Inferior parietal cortex (tissue), 1 donor: ENCODE data around the gene OR2AK2.
A peak's percentile ranks its signal among the peaks of the same experiment; 100 is the strongest.

Source experiments
- DNase-seq: peaks from one replicate; pipeline ENCODE4 v3.0.0-alpha.2; 2016; ENCODE audit errors: extremely low spot score

OR2AK2 gene, protein sequence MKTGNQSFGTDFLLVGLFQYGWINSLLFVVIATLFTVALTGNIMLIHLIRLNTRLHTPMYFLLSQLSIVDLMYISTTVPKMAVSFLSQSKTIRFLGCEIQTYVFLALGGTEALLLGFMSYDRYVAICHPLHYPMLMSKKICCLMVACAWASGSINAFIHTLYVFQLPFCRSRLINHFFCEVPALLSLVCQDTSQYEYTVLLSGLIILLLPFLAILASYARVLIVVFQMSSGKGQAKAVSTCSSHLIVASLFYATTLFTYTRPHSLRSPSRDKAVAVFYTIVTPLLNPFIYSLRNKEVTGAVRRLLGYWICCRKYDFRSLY

DNA sequence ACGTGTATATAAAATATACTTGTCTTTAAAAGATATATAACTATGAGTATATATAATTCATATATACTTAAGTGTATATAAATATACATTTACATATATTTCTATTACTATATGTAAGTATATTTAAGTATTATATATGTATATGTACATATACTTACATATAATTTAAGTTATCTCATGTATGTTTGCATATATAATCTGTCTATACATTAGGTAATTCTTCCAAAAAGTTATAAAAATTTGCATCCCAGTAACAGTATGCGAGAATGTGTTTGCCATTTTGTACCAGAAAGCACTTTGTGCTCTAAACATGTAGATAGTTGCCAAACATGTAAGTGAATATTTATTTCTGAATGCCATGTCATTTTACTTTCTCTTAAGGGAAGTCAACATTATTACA lies at the start of gene OR2AK2:
OR2AK2 (plus strand) TSS at position 301 of the 400 bp plus-strand sequence. CDS start 144 bp downstream, outside the sequence.
- no peak for DNase-seq

DNA sequence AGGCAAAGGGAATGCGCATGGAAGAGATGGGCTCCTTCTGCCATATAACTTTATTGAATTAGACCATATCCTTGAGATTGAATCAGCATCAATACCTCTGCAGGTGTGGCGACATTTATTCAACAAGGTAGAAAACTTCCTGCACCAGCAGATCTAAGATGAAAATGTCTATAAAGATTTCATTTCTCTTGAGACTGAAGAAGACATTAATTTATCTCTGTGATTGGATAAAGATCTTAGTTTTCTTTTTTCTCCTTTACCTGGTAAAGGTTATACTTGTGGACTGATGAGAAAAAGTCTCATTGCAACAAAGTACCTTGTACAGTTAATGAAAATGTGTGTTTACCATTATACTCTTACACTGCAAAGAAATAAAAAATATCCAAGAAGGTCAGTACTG lies 45.1 kb upstream of the OR2AK2 start, which contains the start of gene OR2T8:
OR2T8 (plus strand) TSS at position 301 of the 400 bp plus-strand sequence. CDS start 766 bp downstream, outside the sequence.
- DNase-seq, result no peak

DNA sequence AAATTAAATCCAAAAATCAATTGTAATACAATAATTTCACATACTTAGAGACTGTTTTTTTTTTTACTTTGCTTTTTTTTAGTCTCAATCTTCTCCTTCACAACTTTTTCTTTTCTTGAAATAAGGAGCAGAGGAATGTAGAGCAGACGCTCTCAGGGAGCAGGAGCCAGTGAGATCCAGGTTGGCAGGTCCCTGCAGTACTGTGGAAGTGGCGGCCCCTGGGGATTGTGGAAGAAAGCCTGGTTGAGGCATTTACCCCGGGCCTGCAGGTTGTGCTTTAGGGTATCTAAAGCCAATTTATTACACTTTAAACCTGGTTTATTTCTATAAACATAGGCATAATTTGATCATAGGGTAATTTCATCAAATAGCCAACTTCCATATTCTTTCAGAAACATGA lies 41.1 kb upstream of the OR2AK2 start:
- DNase-seq, result no peak

DNA sequence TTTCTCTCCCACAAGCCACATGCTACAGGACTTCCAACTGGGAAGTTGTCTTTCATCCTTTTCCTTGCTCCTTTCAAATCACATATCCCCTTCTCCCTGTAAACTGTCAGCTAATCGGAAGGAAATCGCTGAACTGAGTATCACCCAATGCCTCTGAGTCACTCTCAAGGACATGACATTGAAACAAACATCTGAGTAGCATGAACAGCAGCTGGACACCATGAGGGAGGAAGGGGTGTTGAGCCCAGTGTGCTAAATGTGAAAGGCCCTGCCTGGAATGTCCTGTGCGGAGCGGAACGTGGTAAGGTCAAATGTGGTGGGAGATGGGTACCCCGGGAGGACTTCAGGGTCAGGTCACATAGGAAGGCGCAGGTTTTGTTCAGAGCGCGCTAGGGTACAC lies 40.2 kb upstream of the OR2AK2 start, which contains the start of gene OR2AJ1:
OR2AJ1 (plus strand) TSS at position 22 of the 400 bp plus-strand sequence. CDS start 8,880 bp downstream, outside the sequence.
- DNase-seq, result no peak

DNA sequence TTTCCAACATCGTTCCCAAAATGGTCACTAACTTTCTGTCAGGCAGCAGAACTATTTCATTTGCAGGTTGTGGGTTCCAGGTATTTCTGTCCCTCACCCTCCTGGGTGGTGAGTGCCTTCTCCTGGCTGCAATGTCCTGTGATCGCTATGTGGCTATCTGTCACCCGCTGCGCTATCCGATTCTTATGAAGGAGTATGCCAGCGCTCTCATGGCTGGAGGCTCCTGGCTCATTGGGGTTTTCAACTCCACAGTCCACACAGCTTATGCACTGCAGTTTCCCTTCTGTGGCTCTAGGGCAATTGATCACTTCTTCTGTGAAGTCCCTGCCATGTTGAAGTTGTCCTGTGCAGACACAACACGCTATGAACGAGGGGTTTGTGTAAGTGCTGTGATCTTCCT lies 31.0 kb upstream of the OR2AK2 start:
- DNase-seq, result no peak

DNA sequence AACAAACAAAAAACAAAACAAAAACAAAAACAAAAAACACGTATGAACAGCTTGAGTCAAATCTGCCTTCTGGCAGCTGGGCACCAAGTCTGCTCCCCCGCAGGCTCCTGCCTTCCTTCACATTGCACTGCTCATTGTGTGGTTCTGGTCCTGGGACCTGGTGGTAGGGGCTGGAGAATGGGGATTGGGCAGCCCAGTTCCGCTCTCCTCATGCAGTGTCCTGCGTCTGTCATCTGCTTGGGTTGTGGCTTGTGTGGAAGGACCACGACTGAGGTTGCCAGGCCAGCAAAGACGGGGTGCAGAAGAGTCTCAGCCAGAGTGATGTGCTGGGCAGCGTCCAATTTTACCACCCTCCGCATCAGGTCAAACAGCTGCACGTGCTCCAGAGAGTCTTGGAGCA lies 29.3 kb upstream of the OR2AK2 start:
- DNase-seq, result no peak

DNA sequence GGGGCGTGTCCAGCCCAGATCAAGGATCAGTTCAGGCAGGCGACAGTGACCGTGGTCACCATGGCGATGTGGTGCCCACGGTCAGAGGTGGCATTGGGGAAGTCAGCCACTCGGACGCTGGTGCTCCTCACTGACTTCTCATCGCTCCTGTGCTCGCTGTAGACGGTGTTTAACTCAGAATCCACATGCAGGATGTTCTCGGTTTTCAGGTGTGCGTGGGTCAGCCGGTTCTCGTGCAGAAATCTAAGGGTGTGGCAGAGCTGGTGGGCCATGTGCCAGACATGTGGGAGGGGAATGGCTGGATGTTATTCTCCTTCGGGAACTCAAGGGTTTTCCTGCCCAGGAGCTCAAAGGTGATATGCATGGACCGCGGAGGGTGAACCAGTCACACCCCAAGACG lies 28.6 kb upstream of the OR2AK2 start:
- no peak for DNase-seq

DNA sequence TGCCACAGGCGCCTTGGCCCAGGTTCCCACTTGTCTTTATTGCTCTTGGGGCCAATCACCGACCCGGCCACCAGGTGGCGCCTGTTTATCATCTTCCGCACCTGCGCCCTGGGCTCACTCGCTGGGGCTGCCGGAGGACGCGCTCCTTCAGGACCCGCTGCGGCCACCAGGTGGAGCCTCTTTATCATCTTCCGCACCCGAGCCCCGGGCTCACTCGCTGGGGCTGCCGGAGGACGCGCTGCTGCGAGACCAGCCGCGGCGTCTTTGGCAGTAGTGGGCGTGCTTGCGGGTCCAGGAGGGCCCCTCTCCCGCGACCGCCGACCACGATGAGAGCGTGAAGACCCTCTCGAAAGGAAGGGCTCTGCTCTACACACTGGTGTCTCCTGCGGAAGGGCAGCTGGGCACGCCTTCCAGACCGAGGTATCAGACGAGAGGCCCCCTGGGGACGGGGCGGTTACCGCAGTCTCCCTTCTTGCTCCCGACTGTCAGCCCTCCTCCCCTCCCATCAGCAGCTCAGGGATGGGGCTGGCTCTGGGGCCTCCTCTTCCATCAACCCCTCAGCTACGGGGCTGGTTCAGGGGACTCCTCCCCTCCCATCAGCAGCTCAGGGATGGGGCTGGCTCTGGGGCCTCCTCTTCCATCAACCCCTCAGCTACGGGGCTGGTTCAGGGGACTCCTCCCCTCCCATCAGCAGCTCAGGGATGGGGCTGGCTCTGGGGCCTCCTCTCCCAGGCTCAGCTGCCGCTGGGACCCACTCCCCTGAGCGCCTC lies 27.9 kb upstream of the OR2AK2 start:
- DNase-seq, result peak; percentile 62

DNA sequence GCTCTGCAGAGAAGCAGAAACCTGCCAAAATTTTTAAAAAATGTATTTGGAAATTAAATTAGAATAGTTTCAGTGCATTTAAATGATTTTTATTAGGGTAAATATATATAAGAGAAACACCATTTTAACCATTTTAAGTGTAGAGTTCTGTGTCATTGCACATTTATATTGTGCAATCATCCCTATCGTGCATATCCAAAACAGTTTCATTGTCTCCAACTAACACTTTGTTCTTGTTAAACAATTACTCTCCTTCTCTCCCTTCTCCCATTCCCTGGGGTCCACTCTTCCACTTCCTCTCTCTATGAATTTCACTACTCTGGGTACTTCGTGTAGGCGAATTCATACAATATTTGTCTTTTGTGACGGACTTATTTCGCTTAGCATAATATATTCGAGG lies 22.4 kb upstream of the OR2AK2 start:
- no peak for DNase-seq

DNA sequence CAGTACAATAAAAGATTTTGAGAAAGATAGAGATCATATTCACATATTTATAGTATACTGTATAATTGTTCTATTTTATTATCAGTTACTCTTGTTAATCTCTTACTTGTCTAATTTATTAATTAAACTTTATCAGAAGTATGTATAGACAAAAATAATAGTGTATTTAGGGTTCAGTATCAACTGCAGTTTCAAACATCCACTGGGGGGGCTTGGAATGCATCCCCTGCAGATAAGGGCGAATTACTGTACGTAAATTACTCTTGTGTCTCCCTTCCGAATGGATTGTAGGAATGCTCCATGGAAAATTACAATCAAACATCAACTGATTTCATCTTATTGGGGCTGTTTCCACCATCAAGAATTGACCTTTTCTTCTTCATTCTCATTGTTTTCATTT lies 16.5 kb upstream of the OR2AK2 start, which contains the start of gene OR2L8:
OR2L8 (plus strand) TSS at position 301 of the 400 bp plus-strand sequence; CDS start at position 301, 0 bp downstream.
- no peak for DNase-seq

DNA sequence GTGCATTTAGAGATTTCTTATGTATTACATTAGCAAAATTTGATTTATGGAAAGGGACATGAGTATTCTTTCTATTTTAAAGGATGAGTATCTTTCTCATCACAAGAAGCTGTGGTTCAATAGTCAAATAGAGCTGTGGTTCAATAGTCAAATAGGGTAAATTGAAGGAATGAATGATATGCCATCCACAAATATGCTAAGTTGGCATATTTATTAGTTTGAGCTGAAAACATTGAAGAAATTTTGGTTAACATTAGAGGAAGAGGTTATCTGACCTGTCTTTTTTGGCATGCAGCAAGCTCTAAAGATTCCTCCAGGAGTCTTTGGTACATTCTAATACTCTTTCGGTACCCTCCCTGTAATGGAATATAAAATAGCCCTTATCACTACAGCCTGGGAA lies 11.6 kb upstream of the OR2AK2 start:
- no peak for DNase-seq

DNA sequence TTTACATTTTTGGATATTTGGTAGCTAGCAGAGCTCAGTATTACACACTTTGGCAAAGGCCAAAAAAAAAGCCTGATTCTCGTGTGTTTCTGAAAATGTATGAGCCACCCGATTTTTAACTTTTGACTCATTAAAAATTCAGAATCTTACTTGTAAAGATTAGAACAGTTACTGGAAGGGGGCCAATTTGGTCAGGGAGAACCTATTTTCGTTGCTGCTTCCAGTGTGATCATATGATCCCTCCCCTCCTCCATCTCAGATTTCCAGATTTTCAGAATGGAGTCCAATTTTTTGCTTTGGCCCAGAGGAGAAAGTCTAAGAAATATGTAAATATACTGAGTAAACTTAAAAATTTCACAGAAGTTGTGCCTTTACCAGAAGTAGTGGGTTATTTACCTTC lies 3.2 kb upstream of the OR2AK2 start:
- no peak for DNase-seq

DNA sequence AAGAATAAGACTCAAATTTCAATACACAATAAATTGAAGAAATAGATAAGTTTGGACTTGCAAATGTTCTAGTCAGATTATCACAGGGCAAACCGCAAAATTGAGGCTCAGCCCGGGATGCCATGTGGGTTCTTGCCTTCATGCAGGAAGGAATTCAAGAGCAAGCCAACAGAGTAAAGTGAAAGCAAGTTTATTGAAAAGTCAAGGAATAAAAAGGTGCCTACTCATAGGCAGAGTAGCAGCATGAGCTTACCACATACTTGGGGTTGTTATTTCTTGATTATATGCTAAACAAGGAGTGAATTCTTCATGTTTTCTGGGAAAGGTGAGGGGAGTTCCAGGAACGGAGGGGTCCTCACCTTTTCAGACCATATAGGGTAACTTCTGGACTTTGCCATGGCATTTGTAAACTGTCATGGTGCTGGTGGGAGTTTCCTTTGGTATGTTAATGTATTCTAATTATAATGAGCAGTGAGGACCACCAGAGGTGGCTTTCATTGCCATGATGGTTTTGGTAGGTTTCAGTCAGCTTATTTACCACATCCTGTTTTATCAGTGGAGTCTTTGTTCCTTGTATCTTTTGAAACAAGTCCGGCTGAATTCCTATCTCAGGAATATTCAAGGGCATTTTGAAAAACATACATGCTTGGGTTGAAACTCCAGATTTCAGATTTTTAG lies 2.0 kb upstream of the OR2AK2 start:
- no peak for DNase-seq

DNA sequence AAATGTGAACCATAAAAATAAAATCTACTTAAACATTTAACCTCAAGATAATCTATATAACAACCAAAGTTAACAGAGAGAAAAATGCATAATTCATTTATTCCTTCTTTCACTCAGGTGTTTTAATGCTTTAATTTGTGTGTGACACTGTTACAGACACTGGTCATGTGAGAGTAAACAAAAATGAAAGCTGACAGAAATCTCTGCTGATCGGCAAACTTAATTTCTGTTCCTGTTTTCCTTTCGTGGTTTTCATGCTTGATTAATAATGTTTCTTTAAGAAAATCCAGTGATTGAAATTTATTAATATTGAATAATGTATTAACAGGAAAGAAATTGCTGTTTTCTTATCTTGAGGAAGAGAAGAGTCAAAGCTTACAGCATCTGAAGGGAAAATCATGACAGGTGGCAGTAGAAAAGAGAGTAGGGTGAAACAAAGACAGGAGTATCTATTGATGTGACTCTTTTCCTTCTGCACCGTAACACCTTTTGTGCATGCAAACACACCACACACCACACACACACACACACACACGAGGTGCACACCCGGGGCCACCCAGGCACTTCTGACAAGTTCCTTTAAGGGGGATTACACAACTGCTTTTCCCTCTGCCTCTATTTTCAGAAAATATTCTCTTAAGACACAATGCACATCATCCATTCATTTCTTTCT lies 1.6 kb downstream of the OR2AK2 start:
- DNase-seq, result no peak

DNA sequence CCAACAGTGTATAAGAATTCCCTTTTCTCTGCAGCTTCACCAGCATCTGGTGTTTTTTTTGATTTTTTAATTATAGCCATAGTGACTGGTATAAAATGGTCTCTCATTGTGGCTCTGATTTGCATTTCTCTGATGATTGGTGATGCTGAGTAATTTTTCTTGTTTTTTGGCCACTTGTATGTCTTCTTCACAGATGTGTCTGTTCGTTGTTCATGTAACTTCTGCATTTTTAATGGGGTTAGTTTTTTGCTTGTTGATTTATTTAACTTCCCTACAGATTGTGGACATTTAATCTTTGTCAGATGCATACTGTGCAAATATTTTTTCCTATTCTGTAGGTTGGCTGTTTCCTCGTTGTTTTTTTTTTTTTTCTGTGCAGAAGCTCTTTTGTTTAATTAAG lies 28.0 kb downstream of the OR2AK2 start:
- no peak for DNase-seq

DNA sequence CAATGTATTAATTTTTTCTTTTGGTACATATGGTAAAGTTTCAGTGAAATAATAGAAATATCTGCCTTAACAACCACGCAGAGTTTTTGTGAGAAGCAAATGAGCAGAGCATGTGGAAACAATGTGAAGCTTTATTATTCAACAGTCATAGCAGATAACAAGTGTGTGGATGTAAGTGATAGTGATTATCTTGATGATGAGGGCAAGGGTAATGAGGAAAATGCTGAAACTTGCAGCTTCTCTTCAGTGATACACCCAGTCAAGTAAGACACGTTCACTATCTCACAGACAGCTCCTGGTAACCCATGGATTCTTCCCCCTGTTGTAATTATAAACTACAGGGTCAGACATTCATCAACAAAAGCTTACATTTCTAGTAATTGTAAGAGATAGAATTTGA lies 33.8 kb downstream of the OR2AK2 start:
- no peak for DNase-seq

DNA sequence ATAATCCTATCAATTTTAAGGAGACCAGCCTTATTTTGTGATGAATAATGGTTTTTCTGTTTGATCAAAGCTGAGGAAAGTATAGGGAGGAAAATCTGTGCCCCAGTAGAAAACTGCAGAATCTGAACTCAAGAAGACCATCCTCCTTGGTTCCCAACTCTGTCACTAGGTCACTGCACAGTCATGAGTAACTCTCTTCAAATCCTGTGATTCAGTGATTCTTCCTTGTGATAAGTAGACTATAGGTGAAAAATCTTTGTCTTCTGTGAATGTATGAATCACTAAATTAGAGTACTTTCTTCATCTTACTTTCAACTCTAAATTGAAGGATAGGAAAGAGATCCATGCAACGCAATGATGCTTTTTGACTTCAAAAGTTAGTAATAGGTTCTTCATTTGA lies 35.1 kb downstream of the OR2AK2 start:
- DNase-seq, result no peak

DNA sequence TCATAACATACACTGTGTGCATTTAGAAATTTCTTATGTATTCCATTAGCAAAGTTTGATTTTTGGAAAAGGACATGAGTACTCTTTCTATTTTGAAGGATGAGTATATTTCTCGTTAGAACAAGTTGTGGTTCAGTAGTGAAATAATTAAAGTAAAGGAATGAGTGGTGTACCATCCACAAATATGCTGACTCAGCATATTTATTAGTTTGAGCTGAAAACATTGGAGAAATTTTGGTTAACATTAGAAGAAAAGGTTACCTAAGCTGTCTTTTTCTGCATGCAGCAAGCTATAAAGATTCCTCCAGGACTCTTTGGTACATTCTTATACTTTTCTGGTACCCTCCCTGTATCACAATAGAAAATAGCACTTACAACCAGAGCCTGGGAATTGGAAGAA lies 42.7 kb downstream of the OR2AK2 start:
- no peak for DNase-seq

DNA sequence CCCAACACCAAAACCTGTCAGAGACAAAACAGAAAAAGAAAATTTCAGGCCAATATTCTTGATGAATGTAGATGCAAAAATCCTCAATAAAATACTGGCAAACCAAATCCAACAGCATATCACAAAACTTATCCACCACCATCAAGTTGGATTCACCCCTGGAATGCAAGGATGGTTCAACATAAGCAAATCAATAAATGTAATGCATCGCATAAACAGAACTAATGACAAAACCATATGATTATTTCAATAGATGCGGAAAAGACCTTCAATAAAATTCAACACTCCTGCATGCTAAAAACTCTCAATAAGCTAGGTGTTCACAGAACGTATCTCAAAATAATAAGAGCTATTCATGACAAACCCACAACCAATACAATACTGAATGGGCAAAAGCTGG lies 44.6 kb downstream of the OR2AK2 start:
- DNase-seq, result no peak

DNA sequence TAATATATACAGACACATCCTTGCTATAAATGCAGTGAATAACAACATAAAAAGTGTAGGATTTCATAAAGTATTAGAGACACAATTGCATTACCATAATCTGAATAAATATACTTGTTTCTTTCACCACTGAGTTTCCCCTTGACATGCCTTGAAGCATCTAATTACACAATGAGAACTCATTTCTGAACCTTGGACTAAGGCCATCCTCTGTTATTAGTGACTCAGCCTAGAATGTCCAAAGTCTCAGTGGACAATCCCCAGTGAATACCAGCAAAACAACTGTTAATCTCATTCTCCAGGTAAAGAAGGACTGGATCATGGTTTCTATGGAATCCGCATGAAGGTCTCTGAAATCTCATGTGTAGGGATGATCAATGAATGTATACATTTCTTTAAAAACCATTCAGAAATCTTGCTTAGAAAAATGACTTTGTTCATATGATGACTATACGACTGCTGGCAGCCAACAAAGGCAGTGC lies 48.2 kb downstream of the OR2AK2 start, which contains the start of gene OR2L5:
OR2L5 (plus strand) TSS at position 432 of the 482 bp plus-strand sequence. CDS start 8,288 bp downstream, outside the sequence.
- no peak for DNase-seq

DNA sequence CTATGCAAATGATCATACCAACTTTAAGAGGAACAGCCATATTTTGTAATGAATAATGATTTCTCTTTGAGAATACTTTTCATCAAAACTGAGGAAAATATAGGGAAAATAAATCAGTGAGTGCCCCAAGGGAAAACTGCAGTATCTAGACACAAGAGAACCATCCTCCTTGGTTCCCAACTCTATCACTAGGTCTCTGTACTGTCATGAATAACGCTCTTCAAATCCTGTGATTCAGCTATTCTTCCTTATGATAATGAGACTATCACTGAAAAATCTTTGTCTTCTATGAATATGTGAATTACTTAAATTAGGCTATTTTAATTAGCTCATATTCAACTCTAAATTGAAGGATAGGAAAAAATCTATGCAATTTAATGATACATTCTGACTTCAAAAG lies 50.8 kb downstream of the OR2AK2 start:
- no peak for DNase-seq
